Islet of Langerhans (tissue), 1 donor: ENCODE data around the gene BTG2.

Source experiments
- FAIRE-seq: peaks from one replicate; lab custom pipeline; 2011; peaks lifted over from hg19 to GRCh38; lab: Jason Lieb, UNC

The BTG2 gene

DNA sequence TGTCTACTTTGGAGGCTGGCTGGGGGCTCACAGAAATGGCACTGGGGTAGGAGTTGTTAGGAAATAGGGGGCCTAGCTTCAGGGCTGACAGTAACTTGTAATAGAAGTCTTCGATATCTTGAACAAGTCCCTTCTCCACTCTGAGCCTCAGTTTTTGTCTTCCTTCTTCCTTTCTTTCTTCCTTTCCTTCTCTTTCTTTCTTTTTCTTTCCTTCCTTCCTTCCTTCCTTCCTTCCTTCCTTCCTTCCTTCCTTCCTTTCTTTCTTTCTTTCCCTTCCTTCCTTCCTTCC, 12.9 kb downstream of the BTG2 start:
- FAIRE-seq = no peak

DNA sequence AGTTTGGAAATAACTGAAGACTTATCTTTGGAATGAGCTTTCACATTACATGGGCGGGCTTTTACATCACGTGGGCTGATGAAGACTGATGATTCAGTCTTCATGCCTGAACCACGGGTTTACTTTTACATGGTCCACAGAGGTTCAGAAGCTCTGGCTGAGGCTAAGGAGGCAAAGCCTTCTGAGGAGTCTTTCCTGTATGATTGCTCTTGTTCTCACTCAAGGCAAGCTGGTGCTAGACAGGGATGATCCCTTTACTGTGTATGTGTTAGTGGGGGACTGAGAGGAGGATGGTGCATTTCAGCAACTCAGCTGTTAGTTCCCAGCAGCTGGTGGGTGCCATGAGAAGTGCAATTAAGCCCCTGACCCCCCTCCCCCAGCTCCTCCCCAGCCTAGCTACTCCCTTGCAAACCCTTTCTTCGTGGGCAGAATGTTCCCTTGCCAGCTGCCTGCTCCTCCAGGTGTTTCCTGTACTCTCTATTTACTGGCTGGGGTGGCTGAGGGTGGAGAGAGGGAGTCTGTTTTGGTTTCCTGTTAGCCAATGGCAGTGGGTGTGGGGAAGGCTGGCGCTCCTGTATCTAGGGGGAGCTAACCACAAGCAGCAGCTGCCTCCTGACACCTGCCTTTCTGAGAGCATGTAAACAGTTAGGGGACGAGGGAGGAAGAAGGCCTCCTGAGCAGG, 15.4 kb downstream of the BTG2 start:
- FAIRE-seq = no peak

- no peak for FAIRE-seq
These were observed 16.1 kb downstream of the BTG2 start for GRCh38 chr1:203321273-203322052.

GRCh38 chr1:203322500-203323179, 17.3 kb downstream of the BTG2 start:
- no peak for FAIRE-seq

GRCh38 chr1:203323587-203323986, 18.3 kb downstream of the BTG2 start:
- no peak for FAIRE-seq

DNA sequence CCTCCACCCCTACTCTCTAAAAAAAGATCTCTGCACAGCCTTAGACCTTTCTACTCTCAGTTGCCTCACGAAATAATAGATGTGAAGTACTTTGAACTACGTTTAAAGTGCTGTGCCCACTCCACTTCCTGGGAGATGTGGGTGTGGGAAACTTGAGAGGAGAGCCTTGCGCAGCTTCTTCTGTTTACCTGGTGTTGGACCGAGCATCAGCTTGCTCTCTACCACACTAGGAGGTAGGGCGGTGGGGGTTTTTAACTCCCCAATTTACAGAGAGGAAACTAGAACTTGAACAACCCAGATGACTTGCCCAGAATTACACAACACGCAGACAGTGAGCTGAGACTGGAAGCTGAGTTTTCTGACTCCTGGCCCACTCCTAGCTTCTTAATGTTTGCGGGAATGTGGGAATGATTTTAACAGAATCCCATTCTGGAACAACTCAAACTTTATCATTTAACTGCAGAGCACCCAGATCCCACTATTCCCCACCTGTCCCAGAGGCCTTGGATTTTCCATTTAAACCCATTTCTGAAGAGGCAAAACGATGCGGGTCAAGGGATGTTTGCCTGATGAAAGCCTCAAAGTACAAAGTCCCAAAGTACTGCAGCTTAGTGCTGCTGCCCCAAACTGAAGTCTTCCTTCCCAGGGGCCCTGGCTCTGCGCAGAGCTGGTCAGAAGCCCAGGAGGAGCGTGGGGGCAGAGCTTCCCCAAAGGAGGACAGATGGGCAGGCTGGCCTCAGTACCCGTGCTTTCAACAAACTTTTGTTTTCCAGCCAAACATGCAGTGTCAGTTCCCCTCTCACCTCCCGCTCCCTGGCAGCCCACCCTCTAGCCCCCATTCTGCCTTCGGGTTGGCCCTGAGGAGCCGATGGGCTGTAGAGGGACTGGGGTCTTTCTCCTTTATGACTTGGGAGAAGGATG, 19.0 kb downstream of the BTG2 start:
- no peak for FAIRE-seq

DNA sequence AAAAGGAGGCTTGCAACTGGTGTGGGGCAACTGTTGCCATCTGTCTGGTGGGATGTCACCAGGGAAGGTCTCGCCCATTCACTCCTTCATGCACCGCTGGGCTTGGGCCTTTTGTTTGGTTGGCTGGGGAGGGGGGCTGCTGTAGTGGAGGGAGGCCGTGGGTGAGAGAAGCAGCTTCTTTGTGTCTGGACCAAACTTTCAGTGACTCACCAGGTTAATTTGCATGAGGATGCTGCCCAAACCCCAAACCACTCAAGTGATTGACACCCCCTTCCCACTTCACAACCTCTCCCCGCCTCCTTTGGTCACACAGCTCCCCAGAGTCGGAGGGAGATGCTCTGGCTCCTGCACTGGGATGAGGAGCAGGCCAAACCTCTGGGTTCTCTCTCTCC, 19.7 kb downstream of the BTG2 start:
- FAIRE-seq = no peak

- FAIRE-seq = no peak
These were observed 20.2 kb downstream of the BTG2 start for GRCh38 chr1:203325418-203326091.

- no peak for FAIRE-seq
These were observed 21.7 kb downstream of the BTG2 start for GRCh38 chr1:203326830-203327683.

GRCh38 chr1:203327684-203328457, 22.6 kb downstream of the BTG2 start:
- FAIRE-seq = no peak

DNA sequence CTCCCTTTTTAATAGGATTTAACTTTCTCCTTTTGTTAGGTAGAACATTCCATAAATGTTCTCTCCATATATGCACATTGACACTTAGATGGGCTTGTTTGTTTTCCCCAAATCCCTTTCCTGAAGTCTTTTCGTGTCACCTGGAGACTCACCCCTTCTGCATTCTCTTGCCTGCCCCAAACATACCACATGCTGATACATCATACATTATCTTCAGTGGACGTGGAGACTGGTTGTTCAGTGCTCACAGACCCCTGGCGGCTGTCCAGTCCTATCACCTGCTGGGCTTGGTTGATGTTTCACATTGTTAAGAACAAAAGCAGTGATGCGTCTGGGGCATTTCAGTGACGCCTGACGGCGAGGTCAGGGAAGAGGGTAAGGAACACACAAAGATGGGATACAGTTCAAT, 23.4 kb downstream of the BTG2 start:
- FAIRE-seq = no peak

DNA sequence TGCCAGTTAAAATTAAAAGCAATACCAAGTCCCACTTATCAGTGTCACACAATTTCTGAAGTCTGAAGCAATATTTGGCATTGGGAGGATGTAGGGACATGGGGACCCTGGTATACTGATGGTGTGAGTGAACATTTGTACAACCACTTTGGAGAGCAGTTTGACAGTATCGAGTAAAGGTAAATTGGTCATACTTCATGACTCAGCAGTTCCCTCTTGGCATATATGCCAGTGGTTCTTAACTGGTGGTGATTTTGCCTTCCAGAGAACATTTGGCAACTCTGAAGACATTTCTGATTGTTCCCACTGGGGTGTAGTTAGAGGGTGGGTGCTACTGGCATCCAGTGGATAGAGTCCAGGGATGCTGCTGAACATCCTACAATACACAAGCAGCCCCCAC, 25.9 kb downstream of the BTG2 start:
- FAIRE-seq = no peak

GRCh38 chr1:203335503-203335902, 30.2 kb downstream of the BTG2 start:
- FAIRE-seq = no peak

- FAIRE-seq = no peak
These were observed 30.8 kb downstream of the BTG2 start for GRCh38 chr1:203336097-203336496.

GRCh38 chr1:203338335-203339036, 33.2 kb downstream of the BTG2 start:
- FAIRE-seq = no peak

DNA sequence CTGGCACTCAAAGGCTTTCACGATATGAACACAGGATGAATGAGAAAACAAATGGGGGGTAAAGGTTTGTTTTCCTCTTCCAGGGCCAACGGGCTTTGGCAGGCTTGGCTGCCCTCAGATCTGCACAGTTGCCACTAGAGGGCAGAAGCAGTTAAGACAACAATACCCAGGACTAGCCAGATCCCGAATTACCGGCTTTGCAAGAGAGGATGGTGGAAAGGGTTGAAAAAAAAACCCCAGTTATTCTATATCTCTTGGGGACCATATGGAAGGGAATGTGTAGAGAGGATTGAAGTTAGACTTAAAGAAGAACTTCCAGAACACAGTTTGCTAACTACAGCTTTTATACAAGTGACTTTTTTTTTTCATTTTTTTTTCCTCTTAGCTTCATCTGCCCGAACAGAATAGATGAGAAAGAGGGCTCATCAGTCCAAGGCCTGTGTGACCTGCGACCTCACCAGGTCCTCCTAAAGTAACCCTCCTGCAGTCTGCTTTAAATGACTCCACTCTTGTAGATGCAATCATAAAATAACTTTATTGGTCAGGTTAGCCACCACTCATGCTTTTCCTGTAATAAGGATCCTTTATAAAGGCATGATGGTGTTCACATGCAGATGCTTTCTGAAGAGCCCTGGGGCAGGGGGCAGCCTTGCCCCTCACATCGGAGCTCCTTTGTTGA, 34.9 kb downstream of the BTG2 start:
- FAIRE-seq = peak; percentile 79

DNA sequence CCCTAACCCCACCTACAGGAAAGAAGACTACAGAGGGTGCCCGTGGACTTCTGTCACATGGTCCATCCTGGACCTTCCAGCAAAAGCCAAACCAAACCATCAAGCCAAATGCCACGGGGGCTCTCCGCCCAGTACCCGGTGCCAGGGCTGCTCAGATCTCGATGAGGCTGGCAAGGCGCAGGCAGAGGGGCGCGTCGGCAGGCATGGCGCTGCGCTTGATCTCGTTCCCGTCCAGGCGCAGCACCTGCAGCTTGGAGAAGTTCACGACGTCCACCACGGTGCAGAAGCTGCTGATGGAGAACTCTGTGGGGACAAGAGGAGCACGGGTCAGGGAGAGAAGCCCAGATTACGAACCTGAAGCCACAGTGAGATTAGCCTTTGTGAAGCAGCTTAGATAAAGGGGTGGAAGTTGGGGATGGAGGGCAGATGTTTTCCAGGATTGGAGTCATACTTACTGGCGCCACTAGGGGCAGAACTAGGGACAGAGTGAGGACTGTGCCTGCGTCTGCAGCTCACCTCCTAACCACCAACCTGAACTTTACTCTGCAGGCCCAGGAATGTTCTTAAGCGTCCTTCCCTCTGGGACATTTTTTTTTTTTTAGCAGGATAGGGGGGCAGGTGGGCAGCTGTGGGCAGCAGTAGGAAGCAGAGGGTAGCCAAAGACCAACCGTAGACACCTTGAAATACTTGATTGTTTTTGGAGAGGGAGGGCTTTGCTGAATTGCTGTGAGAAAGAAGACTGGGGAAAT, 37.0 kb downstream of the BTG2 start:
- no peak for FAIRE-seq
